HEK293T (cell line): ENCODE results near the gene FSIP1.

ENCODE experiments used
- FOXK2 ChIP-seq: fragments of 450-650 bp; IDR thresholded peaks from 2 replicates; pipeline ENCODE4 v1.6.1; 2016; ENCODE audit warnings: mild to moderate bottlenecking
- FOXM1 ChIP-seq: fragments of 450-650 bp; IDR thresholded peaks from 2 replicates; pipeline ENCODE4 v1.6.1; 2017; ENCODE audit warnings: mild to moderate bottlenecking, borderline replicate concordance
- PKNOX1 ChIP-seq: fragments of 450-650 bp; IDR thresholded peaks from 2 replicates; pipeline ENCODE4 v1.6.1; 2016
- SP1 ChIP-seq: fragments of 450-650 bp; IDR thresholded peaks from 2 replicates; pipeline ENCODE4 v1.6.1; 2017
- SUZ12 ChIP-seq: fragments of 450-650 bp; IDR thresholded peaks from 2 replicates; pipeline ENCODE4 v1.6.1; 2016; ENCODE audit warnings: mild to moderate bottlenecking
- ZNF384 ChIP-seq: fragments of 450-650 bp; IDR thresholded peaks from 2 replicates; pipeline ENCODE4 v1.6.1; 2016

GRCh38 chr15:39717134-39717533 lies 65.5 kb downstream of the FSIP1 start:
- TF ChIP-seq FOXM1 (no peak), PKNOX1 (no peak), ZNF384 (no peak), SUZ12 (no peak), FOXK2 (no peak), SP1 (no peak)
